ENCODE measurements around the gene AIRE.

DNA sequence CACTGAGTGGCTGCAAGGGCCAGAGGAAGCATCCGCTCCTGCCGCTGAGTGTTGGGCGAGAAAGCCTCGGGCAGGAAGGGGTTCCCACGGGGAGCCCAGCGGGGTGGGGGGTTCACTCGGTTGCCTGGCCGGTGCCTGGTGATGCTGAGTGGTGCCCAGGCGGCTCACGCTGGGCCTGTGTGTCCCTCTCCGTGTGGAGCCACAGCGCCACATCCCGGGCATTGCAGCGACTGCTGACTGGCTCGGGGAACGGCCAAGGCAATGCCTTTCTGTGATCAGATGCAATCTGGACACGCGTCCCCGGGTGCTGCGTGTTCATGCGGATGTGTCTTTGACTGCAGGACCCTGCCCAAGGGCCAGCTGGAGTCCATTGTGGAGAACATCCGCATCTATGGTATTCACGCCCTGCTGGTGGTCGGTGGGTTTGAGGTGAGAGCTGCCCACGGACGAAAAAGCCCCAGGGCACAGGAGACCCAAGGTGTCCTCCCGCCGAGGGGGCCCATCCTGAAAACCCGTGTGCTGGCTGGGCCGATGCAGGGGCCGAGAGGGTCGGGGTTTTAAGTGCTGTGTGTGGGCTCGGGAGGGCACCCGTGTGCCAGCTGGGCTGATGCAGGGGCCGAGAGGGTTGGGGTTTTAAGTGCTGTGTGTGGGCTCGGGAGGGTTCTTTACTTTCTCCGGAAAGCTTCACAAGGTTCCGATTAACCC, 37.1 kb downstream of the AIRE start:
- TF ChIP-seq, protein P1, sequence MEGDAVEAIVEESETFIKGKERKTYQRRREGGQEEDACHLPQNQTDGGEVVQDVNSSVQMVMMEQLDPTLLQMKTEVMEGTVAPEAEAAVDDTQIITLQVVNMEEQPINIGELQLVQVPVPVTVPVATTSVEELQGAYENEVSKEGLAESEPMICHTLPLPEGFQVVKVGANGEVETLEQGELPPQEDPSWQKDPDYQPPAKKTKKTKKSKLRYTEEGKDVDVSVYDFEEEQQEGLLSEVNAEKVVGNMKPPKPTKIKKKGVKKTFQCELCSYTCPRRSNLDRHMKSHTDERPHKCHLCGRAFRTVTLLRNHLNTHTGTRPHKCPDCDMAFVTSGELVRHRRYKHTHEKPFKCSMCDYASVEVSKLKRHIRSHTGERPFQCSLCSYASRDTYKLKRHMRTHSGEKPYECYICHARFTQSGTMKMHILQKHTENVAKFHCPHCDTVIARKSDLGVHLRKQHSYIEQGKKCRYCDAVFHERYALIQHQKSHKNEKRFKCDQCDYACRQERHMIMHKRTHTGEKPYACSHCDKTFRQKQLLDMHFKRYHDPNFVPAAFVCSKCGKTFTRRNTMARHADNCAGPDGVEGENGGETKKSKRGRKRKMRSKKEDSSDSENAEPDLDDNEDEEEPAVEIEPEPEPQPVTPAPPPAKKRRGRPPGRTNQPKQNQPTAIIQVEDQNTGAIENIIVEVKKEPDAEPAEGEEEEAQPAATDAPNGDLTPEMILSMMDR (IDR thresholded peaks at IDR 0.05; ENCODE audit: poor library complexity, severe bottlenecking) = no peak
- no peak for TF ChIP-seq POLR2AphosphoS5 (IDR thresholded peaks at IDR 0.05)
- TF ChIP-seq EZH2 (IDR thresholded peaks at IDR 0.05; ENCODE audit: borderline replicate concordance, insufficient read depth, low read length, poor library complexity, severe bottlenecking) = no peak
- no peak for TF ChIP-seq MXI1 (conservative IDR thresholded peaks at IDR 0.05; ENCODE audit: poor library complexity, severe bottlenecking)
- TF ChIP-seq, protein P2, sequence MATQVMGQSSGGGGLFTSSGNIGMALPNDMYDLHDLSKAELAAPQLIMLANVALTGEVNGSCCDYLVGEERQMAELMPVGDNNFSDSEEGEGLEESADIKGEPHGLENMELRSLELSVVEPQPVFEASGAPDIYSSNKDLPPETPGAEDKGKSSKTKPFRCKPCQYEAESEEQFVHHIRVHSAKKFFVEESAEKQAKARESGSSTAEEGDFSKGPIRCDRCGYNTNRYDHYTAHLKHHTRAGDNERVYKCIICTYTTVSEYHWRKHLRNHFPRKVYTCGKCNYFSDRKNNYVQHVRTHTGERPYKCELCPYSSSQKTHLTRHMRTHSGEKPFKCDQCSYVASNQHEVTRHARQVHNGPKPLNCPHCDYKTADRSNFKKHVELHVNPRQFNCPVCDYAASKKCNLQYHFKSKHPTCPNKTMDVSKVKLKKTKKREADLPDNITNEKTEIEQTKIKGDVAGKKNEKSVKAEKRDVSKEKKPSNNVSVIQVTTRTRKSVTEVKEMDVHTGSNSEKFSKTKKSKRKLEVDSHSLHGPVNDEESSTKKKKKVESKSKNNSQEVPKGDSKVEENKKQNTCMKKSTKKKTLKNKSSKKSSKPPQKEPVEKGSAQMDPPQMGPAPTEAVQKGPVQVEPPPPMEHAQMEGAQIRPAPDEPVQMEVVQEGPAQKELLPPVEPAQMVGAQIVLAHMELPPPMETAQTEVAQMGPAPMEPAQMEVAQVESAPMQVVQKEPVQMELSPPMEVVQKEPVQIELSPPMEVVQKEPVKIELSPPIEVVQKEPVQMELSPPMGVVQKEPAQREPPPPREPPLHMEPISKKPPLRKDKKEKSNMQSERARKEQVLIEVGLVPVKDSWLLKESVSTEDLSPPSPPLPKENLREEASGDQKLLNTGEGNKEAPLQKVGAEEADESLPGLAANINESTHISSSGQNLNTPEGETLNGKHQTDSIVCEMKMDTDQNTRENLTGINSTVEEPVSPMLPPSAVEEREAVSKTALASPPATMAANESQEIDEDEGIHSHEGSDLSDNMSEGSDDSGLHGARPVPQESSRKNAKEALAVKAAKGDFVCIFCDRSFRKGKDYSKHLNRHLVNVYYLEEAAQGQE (IDR thresholded peaks at IDR 0.05; ENCODE audit: borderline replicate concordance) = no peak
